HG03196 (cell line): ENCODE measurements around the gene UBN2.

Experiments
- ATAC-seq: cut with Tn5 transposase; IDR thresholded peaks from one replicate; pipeline ENCODE4 v1.9.1; 2021; ENCODE audit not compliant: unreplicated experiment

The UBN2 gene

DNA sequence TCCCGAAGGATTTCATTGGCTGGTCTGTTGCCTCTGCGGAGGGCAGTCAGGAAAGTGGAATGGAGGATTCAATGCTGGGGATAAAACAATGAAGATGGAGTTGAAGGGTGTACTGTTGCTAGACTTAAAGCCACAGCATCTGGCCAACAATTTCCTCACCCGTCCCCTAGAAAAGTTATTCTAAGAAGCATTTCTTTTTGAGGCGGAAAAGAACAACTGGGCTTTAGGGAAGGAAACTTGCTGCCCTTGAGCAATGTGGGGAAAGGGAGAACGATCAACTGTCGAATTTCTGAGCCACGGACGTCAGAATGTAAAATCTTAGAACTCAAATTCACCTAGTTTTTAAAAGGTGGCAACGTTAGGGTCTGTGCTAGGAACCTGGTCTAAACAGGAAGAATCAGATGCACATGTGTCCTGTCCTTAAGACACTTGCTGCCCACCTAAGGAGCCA lies 110.8 kb downstream of the UBN2 start:
- ATAC-seq, result no peak

DNA sequence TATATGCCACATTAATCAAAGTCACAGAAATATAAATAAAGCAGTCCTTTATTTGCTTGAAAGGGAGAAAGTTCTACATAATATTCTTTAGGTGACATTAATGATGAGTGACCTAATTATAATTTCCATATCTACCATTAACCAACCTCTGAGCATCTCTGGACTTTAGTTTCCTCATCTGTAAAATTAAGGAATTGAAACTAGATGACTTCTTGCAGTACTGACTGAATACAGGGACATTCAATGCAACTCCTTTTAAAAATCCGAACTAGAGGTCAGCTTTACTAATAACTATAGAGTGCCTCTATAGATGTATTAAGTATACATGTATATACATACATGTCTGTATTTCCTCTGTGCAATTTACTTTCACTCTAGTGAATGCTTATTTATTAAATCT lies 114.0 kb downstream of the UBN2 start:
- ATAC-seq, result no peak

DNA sequence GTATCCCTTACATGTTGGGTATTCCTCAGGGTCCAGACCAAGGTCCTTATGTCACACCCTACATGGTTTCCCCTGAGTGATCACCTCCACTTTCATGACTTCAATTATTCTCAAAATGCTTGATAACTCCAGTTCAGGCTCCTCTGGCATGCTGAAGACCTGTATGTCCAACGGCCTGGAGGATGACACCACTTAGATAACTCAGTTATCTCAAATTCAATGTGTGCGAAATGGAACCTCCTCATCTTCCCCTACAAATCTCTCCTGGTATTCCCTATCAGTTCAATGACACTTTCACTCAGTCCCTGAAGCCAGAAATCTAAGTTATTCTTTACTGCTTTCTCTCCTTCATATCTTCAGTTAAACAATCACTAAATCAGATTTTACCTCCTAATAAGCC lies 120.0 kb downstream of the UBN2 start:
- ATAC-seq, result no peak

GRCh38 chr7:139354729-139355128 lies 123.7 kb downstream of the UBN2 start:
- no peak for ATAC-seq

DNA sequence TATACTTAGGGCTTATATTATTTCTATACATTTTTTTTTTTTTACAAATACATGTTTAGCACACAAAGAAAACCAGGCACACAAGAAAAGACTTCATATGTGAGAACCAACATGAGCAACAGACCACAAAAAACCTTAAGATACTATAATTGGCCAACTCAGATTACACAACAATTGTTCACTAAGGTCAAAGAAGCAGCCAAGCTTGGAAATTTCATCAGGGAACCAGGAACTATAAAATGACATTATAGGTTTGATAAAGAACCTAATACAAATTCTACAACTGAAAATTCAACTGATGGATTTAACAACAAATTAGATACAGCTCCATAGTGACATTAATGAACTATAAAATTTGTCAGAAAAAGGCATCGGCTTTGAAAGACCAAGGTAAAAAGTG lies 124.3 kb downstream of the UBN2 start:
- no peak for ATAC-seq
